Lower leg skin (tissue), 3 donors: Measurements from ENCODE around the gene TDRD15.

Experiments
- CTCF ChIP-seq, 3 donors: fragments of 450-650 bp; IDR thresholded peaks; one replicate each; pipeline ENCODE4 v1.5.1; 2016; ENCODE audit warnings: antibody characterized with exemption in 3 of 3, mild to moderate bottlenecking in 3 of 3, moderate library complexity in 2 of 3
- POLR2A ChIP-seq, 2 donors: fragments of 450-650 bp; IDR thresholded peaks; one replicate each; pipeline ENCODE4 v1.6.1; 2016 to 2017; ENCODE audit warnings: antibody characterized with exemption in 2 of 2, mild to moderate bottlenecking in 1 of 2, moderate library complexity in 1 of 2

GRCh38 chr2:21161122-21161521 is 37.4 kb downstream of the TDRD15 start:
- TF ChIP-seq CTCF (IDR thresholded peaks at IDR 0.05) (no peak), POLR2A (IDR thresholded peaks at IDR 0.05) (no peak)
